Stimulated activated CD8-positive, alpha-beta memory T cell treated with anti-CD3 and anti-CD28 coated beads, Interleukin-12 subunit alpha, Interleukin-12 subunit beta, amount 100 ng/mL, for 4 hours (primary cell): Measurements from ENCODE around the gene CSF1.
"Not testable (repeated sequence)": the region's sequence is repeated elsewhere in the genome, so short reads cannot be mapped to it uniquely, and the experiment has no call there.

Experiments used
- DNase-seq: peaks from one replicate; pipeline ENCODE4 v3.0.0-alpha.2; 2020; ENCODE audit warnings: low read depth

CSF1 gene, protein sequence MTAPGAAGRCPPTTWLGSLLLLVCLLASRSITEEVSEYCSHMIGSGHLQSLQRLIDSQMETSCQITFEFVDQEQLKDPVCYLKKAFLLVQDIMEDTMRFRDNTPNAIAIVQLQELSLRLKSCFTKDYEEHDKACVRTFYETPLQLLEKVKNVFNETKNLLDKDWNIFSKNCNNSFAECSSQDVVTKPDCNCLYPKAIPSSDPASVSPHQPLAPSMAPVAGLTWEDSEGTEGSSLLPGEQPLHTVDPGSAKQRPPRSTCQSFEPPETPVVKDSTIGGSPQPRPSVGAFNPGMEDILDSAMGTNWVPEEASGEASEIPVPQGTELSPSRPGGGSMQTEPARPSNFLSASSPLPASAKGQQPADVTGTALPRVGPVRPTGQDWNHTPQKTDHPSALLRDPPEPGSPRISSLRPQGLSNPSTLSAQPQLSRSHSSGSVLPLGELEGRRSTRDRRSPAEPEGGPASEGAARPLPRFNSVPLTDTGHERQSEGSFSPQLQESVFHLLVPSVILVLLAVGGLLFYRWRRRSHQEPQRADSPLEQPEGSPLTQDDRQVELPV

DNA sequence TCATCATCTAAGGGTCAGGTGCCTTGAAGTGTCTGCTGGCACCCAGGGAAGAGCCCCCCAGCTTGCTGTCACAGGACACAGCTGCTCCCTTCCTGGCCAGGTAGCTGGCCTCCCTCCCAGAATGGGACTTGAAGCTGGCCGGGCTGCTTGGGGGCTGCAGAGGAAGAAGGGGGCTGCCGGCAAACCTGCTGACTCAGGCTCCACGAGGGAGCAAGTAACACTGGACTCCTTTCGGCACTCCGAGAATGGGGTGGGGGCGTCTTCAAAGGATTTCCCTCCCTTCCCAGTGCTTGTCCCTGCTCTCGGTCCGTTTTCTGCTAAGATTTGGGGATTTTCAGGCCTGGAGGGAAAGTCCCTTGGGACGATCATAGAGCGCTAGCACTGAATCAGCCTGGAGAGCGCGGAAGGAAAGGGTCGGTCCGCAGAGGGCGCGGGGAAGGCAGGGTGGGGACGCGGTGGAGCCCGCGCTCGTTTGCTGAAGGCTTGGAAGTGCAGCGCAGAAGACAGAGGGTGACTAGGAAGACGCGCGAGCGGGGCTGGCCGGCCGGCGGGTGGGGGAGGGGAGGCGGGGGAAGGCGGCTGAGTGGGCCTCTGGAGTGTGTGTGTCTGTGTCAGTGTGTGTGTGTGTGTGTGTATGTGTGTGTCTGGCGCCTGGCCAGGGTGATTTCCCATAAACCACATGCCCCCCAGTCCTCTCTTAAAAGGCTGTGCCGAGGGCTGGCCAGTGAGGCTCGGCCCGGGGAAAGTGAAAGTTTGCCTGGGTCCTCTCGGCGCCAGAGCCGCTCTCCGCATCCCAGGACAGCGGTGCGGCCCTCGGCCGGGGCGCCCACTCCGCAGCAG, at the start of gene CSF1:
TSS of gene CSF1 (plus strand) at position 727 of the 840 bp plus-strand sequence. CDS start 175 bp downstream, outside the sequence.
- DNase-seq: peak; percentile 61

DNA sequence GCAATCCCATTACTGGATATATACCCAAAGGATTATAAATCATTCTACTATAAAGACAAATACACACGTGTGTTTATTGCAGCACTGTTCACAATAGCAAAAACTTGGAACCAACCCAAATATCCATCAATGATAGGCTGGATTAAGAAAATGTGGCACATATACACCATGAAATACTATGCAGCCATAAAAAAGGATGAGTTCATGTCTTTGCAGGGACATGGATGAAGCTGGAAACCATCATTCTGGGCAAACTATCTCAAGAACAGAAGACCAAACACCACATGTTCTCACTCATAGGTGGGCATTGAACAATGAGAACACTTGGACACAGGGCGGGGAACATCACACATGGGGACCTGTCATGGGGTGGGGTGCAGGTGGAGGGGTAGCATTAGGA, 49.0 kb upstream of the CSF1 start:
- DNase-seq: not testable (repeated sequence)

DNA sequence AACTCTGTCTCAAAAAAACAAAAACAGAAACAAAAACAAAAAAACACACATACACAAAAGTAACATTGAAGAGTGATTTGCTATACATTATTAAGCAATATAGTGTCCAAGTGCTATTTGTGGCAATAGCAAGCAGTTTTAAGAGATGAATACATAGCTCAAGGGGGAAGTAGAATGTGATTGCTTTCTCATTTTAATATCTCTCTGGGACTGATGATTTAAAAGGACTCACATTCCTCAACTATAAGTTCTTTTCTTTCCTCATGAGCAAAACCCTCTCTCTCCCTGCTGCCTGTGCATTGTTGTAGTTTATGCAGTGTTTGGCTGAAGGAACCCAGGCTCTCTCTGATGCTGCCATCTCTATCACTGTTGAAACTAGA, 47.0 kb upstream of the CSF1 start:
- DNase-seq: no peak

DNA sequence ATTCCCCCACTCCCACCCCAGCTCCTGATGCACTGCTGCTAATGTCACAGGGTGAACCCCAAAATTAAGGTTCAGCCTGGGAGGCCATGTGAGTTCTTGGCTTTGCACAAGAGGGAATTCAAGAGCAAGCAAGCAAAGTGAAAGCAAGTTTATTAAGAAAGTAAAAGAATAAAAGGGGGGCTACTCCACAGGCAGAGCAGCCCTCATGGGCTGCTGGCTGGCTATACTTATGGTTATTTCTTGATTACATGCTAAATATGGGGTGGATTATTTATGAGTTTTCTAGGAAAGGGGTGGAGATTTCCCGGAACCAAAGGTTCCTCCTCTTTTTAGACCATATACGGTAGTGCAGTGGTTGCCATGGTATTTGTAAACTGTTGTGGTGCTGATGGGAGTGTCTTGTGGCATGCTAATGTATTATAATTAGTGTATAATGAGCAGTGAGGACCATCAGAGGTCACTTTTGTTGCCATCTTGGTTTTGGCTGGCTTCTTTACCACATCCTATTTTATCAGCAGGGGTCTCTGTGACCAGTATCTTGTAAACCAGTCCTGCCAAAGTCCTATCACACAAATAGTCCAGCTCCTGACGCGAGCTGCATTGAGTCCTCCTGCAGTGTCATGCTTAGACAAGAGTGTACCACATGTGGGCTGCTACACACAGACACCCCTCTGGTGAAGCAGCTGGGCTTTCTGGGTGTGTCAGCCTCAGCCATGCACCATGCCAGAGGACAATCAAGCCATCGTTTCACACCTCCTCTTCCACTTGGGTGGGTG, 46.4 kb upstream of the CSF1 start:
- no peak for DNase-seq

DNA sequence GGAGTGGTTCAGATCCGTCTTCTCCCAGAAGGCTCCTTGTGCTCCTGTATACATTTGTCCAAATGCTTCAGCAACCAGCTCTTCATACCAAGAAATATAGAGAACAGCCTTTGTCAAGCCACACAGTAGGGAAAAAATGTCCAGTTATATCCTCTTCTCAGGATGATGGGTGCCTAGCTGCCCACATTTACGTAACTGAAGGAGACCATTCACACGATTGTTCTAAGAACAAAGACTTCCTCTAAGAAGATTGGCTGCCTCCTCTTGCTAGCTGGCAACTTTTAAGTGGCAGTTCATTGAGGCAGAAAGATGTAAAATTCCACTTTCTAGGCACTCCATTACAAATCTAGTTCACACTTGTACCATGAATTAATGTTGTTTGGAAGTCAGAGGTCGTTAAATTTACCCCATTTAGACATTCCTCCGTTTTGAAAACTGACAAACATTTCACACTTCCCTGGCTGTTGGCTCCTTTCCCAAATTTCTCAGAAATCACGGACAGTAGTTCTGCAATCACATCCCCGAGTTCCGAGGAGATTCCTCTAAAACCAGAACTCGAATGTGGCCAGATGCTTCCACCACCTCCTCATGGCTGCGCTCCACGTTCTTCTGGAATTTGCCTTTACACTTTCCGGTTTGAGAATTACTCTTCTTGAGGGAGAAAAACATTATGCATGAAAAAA, 45.6 kb upstream of the CSF1 start:
- DNase-seq: no peak

DNA sequence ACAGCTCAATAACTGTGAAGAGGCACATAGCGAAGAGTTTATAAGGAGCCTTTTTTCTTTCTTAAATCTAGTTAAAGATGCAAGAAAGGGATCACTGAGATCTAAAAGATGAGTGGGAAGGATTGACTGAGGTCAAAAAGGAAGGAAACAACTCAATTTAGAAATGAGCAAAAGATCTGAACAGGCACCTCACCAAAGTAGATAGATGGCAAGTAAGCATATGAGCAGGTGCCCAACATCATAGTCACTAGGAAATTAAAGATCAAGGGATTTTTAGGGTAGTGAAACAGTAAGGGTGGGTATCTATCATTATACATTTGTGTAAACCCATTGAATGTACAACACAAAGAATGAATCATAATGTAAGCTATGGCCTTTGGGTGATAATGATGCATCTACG, 44.6 kb upstream of the CSF1 start:
- no peak for DNase-seq

DNA sequence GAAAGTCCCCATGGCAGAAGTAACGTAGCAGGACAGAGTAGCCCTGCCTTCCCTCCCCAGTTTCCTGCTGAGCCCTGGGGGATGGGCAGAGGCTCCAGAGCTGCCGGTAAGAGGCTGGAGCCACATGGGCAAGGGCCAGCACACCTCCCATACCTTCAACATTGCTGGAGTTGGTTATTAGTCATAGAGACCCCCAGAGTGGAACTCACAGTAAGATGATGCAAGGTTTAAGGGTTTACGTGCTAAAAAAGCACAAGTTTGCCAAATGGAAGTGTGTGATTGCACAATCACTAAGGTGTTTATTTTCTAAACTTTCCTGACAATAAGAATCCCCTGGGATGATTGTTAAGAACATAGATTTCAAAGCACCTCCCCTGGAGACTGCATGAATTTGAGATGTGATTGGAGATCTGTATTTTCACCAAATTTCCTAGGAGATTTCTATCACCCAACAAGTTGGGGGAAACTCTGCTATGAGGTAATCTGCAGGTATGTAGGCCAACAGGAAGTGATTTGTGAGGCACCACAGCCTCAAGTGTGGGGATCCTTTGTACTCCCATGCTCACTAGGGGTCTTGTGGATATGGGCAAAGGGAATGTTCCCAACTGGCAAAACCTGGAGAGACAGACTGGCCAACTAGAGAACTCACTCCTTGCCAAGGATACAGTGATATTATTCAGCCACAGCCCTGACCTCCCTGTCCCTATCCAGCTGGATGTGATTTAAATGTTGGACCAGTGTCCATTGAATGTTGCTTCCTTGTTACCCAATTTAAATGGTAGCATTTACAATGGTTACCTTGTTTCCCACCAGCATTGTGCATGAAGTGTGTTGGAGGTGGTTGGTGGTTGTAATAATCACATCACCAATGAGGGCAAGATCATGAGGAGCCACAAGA, 37.1 kb upstream of the CSF1 start:
- DNase-seq: no peak

DNA sequence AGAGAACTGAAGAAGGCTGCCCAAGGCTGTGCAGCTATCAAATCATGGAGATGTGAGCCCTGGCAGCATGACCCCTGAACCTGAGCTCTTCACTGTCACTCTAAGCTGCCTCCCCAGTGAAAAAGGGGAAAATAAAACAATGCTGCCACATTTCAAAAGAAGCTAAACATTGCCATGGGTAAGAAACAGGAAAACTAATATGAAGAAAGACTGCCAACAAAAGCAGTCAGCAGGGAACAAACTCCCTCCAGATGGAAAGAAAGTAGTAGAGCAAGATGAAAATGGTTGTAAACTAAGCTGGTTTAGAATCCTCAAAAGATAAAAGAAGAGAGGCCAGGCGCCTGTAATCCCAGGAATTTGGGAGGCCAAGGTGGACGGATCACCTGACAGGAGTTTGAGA, 36.2 kb upstream of the CSF1 start:
- DNase-seq: no peak

DNA sequence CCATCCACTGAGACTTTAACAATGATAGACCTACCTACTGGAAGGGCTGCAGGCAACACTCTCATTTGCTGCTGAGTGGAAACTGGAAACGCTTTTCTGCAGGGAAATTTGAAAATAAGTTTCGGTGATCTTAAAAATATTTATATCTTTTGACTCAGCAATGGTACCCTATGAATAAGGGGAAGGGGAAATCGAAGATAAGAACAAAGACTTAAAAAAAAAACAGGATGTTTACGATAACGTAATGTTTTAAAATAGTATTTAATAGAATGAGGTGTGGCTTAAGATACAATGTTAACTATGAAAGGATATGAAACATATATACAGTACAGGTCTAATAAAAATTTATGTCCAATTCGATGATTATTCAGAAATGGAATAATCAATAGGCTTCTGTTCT, 34.8 kb upstream of the CSF1 start:
- DNase-seq: no peak

DNA sequence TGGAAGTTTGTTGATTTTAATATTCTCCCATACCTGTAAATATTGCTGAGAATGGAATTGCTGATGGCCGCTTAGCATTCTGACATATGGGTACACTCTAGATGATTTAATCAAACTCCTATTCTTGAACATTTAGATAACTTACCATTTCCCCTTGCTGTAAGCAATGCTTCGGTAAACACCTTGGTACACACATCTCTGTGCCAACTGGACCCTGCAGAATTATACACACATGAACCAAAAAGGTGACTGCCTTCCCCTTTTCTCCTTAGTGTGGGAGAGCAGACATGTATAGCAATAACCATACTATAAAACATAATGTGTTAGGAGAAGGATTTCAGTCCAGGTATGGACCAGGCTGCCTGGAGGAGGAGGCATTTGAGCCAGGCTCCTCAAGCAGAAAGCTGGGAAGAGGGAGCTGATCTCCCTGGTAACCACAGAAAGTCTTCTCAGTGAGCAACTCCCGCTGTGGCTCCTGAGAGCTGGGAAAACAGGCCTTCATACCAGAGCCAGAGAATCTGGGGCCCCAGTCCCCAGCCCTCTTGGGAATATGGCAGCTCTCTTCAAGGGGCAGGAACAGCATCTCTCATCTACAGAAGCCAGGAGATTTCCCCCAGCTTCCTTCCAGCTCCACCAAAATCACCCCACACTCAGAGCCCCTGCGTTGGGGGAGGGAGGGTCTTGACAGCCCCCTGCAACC, 33.9 kb upstream of the CSF1 start:
- no peak for DNase-seq

DNA sequence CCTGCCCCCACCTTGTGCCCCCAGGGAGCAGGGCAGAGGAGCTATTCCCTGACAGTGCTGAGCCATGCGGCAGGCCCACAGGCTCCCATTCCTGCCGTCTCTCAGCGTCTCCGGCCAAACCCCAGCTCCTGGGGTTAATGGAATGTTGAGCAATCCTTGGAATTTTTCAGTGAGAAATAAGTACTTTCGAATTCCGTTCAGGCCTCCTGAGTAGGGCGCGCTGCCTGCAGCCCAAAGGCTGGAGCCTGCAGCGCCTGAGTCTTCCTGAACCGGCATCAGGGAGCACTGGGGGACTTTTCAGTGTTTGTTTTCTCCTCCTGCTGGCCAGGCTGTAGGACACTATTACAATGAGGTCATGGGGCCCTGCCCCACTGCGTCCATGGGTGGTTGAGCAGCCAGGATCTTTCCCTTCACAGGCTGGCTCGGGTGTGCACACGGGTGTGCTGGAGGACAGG, 33.3 kb upstream of the CSF1 start:
- DNase-seq: no peak

DNA sequence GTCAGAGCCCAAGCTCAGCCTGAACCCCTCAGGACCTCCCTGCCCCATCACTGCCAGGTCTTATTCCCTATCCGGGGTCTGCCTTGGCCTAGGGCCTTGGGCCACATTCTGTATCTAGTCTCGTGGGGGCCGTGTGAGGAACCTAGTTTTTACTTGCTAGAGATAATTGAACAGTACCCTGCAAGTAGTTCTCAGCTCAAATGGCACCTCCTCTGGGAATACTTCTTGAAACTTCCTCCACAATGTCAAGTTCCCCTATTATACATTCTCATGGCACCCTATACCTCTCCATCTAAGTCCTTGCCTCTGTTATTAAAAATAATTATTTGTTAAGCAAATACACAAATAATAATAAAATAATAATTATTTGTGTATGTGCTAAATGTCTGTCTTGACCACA, 32.9 kb upstream of the CSF1 start:
- DNase-seq: no peak

DNA sequence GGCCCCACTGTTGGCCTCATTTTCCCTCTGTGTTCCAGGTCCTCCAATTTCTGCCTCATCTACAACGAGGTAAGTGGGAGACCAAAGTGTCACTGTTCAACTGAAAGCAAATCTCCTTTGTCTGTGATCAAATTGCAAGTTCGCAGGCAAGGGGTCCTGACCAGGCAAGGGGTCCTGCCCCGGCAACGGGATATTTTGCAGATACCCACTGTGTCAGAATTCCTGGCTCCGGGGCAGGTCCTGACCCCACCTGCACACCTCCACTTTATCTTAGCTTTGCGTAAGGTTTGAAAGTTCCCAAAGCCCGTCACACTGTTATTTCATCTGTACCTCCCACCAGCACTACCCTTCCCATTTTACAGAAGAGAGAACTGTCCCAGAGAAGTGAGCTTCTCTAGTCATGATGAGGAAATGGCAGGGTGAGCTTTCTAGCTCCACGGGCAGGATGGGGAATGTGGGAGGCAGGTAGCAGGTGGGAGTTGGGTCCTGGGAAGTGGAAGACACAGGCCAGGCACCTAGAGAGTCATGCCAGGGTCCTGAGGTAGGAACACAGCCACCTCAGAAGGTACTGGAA, 32.0 kb upstream of the CSF1 start:
- no peak for DNase-seq

DNA sequence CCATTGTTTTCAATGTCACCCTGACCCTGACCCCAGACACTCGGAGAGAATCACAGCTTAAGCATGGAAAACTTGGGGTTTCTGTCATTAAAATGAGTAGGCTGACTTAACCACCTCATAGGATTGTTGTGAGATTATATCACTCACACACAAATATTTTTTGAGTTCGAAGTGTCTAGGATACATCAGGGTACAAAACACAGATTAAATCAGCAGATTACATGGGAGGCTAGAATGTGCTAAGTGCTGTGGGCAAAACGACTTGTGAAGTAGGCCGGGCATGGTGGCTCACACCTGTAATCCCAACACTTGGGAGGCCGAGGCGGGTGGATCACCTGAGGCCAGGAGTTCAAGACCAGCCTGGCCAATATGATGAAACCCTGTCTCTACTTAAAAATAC, 31.3 kb upstream of the CSF1 start:
- DNase-seq: not testable (repeated sequence)

DNA sequence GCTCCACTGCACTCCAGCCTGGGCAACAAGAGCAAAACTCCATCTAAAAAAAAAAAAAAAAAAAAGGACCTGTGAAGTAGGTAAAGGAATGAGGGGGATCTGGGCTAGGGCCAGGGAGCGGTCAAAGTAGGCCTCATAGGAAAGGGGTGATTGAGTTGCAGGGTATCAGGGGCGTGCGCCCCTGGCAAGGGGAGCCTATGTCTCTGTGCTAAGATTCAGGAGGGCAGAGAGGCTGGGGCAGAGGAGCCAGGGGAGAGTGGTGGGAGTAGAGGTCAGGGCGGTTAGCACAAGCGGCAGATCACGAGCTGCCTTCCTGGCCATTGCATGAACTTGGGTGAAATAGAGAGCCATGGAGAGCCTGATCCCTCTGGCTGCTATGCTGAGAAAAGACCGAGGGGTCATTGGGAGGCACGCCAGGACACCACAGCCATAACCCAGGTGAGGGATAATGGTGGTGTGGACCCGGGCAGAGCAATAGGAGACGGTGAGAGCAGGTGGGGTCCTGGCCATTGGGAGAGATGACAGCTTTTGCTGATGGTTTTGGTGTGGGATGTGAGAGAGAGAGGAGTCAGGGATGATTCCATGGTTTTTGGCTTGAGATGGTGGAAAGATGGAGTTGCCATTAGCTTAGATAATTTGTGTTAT, 30.6 kb upstream of the CSF1 start:
- DNase-seq: no peak

DNA sequence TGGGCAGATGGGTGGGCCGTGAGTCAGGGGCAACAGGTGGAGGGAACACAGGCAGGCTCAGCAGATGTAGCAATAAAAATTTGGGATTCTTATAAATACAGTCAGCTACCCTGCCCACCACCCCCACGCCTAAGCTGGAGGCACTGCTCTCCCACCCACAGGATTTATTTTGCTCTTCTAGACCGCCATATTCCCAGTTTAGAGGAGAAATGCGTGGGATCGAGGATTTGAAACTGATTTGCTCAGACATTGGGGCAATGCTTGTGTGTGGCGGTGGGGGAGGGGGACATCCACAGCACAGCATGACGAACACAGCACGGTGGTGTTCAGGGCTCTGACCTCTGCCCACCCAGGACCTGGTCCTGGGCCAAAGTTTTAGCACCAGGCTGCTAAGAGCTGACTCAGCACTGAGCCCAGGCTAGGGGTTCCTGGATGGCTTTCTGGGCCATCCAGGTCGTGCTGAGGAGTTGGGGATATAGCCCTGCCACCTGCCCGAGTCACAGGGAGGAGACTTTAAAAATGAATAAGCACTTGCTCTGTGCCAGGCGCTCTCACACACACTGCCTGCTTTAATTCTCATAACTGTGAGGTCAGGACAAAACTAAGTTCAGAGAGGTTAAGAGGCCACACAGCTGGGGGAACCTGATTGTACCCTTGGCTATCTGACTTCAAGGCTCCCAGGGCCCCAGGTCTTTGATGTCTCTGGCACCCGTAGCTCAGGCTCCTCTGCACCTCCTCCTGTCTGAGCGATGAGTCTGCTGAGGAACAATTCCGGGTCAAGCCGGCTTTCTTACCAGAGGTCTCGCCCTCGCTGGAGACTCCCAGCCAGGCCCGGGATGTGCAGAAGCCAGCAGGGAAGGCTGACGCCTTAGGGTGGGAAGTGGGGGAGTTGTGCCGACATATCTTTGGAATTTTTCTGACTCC, 29.4 kb upstream of the CSF1 start:
- DNase-seq: no peak

DNA sequence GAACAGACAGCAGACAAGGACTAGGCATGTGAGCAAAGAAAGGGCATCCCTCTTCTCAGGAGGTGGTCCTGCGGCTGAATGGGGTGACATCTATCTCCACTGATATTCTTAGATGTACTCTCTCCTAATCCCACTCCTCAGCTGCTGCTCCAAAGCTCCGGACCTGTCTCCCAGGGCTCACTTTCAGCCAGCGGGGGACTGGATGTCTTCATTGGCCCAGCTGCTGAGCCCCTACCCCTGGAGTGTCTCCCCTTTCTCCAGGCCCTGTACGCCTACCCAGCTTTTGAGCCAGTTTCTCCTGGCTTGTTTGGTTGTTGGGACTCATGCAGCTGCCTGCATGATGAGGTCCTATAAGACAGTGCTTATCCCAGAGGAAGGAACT, 28.8 kb upstream of the CSF1 start:
- DNase-seq: no peak
